ENCODE data around the gene IL27RA. TPM values are rescaled to one million over a fixed set of nuclear protein-coding genes. Genes with fewer than 3 reads are reported as not detected.
"Not testable (repeated sequence)": the region's sequence is repeated elsewhere in the genome, so short reads cannot be mapped to it uniquely, and the experiment has no call there.

IL27RA gene
- total RNA-seq, 1 donor from 2014 or later: 1.5 TPM

GRCh38 chr19:14021474-14021873 lies 10.1 kb upstream of the IL27RA start:
- no peak overlapping the region for H3K4me3 ChIP-seq
- H3K27me3 ChIP-seq: no peaks in the 10 kb centered on the region
- H3K4me1 ChIP-seq: no peaks in the 10 kb centered on the region
- H3K9me3 ChIP-seq: no peaks in the 10 kb centered on the region
- no peak overlapping the region for H3K27ac ChIP-seq
- TF ChIP-seq CTCF (IDR thresholded peaks at IDR 0.05): no peak
- H3K36me3 ChIP-seq: no peaks in the 10 kb centered on the region
- intact Hi-C loops (cut with DNase I): no loop called here
- DNase-seq (ENCODE audit: extremely low spot score in 2 of 2): no peak

- Histone ChIP-seq H3K27ac (no peak overlapping the region), H3K4me3 (no peak overlapping the region), H3K4me1 (no peaks in the 10 kb centered on the region), H3K9me3 (no peaks in the 10 kb centered on the region), H3K36me3 (no peaks in the 10 kb centered on the region), H3K27me3 (no peaks in the 10 kb centered on the region)
- DNase-seq (ENCODE audit: extremely low spot score in 2 of 2): no peak
- TF ChIP-seq POLR2A (IDR thresholded peaks at IDR 0.05) (no peak), CTCF (IDR thresholded peaks at IDR 0.05) (no peak), POLR2AphosphoS5 (IDR thresholded peaks at IDR 0.05; ENCODE audit: insufficient read depth in 1 of 2, low read depth in 1 of 2) (no peak)
- intact Hi-C loops (cut with DNase I): no loop called here
Measured at GRCh38 chr19:14022469-14022868, 9.1 kb upstream of the IL27RA start.

- Histone ChIP-seq H3K27me3 (no peaks in the 10 kb centered on the region), H3K36me3 (no peaks in the 10 kb centered on the region), H3K4me3 (no peak overlapping the region), H3K4me1 (no peaks in the 10 kb centered on the region), H3K9me3 (no peaks in the 10 kb centered on the region), H3K27ac (no peak overlapping the region)
- DNase-seq (ENCODE audit: extremely low spot score in 2 of 2): no peak
- intact Hi-C loops (cut with DNase I): no loop called here
- TF ChIP-seq CTCF (IDR thresholded peaks at IDR 0.05): no peak
- TF ChIP-seq POLR2AphosphoS5 (IDR thresholded peaks at IDR 0.05; ENCODE audit: insufficient read depth in 1 of 2, low read depth in 1 of 2): peak in 1 of 2 donors; percentile 31
Measured at GRCh38 chr19:14023404-14024235, 7.9 kb upstream of the IL27RA start.

GRCh38 chr19:14026652-14027192 lies 4.8 kb upstream of the IL27RA start:
- H3K4me3 ChIP-seq; H3K27ac ChIP-seq; DNase-seq (ENCODE audit: extremely low spot score in 2 of 2); H3K36me3 ChIP-seq; H3K9me3 ChIP-seq; H3K27me3 ChIP-seq; H3K4me1 ChIP-seq; intact Hi-C loops (cut with DNase I): not testable (repeated sequence)

GRCh38 chr19:14027856-14028450 lies 3.6 kb upstream of the IL27RA start, which contains the start of gene RLN3:
TSS of gene RLN3 (plus strand) at chr19:14028148. CDS start at chr19:14028205, 57 bp downstream.
- H3K36me3 ChIP-seq: no peaks in the 10 kb centered on the region
- H3K27ac ChIP-seq: no peak within 1 kb of the TSS
- no peak for DNase-seq (ENCODE audit: extremely low spot score in 2 of 2)
- no peaks in the 10 kb centered on the region for H3K27me3 ChIP-seq
- H3K9me3 ChIP-seq: no peaks in the 10 kb centered on the region
- H3K4me3 ChIP-seq: no peak within 1 kb of the TSS
- peaks cover 15% of the 10 kb centered on the region for H3K4me1 ChIP-seq
- intact Hi-C loops (cut with DNase I): no loop called here
- TF ChIP-seq CTCF (IDR thresholded peaks at IDR 0.05) (no peak), POLR2AphosphoS5 (IDR thresholded peaks at IDR 0.05; ENCODE audit: insufficient read depth in 1 of 2, low read depth in 1 of 2) (no peak), POLR2A (IDR thresholded peaks at IDR 0.05) (no peak)

Data from vagina (tissue), 2 donors.